ENCODE data around the gene MAFB. TPM values are rescaled to one million over a fixed set of nuclear protein-coding genes. Genes with fewer than 3 reads are reported as not detected.
A peak's percentile ranks its signal among the peaks of the same experiment; 100 is the strongest.
"Not testable (repeated sequence)": the region's sequence is repeated elsewhere in the genome, so short reads cannot be mapped to it uniquely, and the experiment has no call there.

The MAFB gene
- total RNA-seq (2021; ENCODE audit: unreplicated experiment): 0.22 TPM
- polyA plus RNA-seq (2012): 0.06 and 0.17 TPM in 2 replicates
- Bru-seq, nascent RNA: percentile 29 among the genes with signal in this experiment
- BruChase-seq, experiment 1, labeled RNA remaining after a 6-hour chase: percentile 47 among the genes with signal in this experiment
- BruChase-seq, experiment 2, labeled RNA remaining after a 2-hour chase: percentile 53 among the genes with signal in this experiment
- long read RNA-seq, partial matches to known transcripts: 0 of 1 reads
- long read RNA-seq, other reads (novel, unspliced or antisense): 0 of 1 reads

GRCh38 chr20:40689100-40689942 lies at the start of gene MAFB:
Gene MAFB (minus strand): TSS chr20:40689236. CDS start chr20:40688850, 386 bp downstream.
- Histone ChIP-seq H2AFZ (ENCODE audit: low read depth, low read length, poor library complexity, severe bottlenecking) (peak within 1 kb of the TSS; percentile 92), H3K27ac (ENCODE audit: low read depth, low read length) (peak within 1 kb of the TSS; percentile 26; the same call in 1 of the 2 replicates), H4K20me1 (ENCODE audit: insufficient read depth) (no peaks in the 10 kb centered on the region), H3K9ac (ENCODE audit: low read length) (0 out of 2 replicates have a peak within 1 kb of the TSS, but pooled peaks have one; percentile 20), H3K9me2 (ENCODE audit: insufficient read depth) (no peaks in the 10 kb centered on the region), H3K4me1 (ENCODE audit: control insufficient read depth in 1 of 2, insufficient read depth in 2 of 2, low read length in 2 of 2) (peaks cover 3 to 17% of the 10 kb centered on the region in 2 experiments; a peak in 3 of 4 replicates), H3K9me3 (ENCODE audit: control insufficient read depth in 1 of 2, insufficient read depth in 1 of 2, low read depth in 1 of 2, low read length in 2 of 2) (no peaks in the 10 kb centered on the region), H3K27me3 (ENCODE audit: insufficient read depth, low read length) (peaks cover 22% of the 10 kb centered on the region), H3K4me3 (replicated peaks in 1 of 2; ENCODE audit: low read depth in 1 of 2, low read length in 2 of 2) (peak within 1 kb of the TSS; percentile 50 to 60), H3K4me2 (ENCODE audit: low read length) (peak within 1 kb of the TSS; percentile 99), H3K79me2 (ENCODE audit: insufficient read depth, low read length) (no peaks in the 10 kb centered on the region), H3K36me3 (ENCODE audit: control insufficient read depth in 1 of 2, insufficient read depth in 2 of 2, low read length in 2 of 2) (no peaks in the 10 kb centered on the region)
- ChIA-PET RAD21 (ENCODE audit: low non-redundant PET in 1 of 2, low total read pairs in 2 of 2, uncharacterized antibody in 2 of 2, unreplicated experiment in 2 of 2) (interaction anchor here (0.6 to 0.8 kb wide), 3 partner anchors 21 to 140 kb away, joined by 3 read pairs; no protein-coding TSS in a partner anchor), CTCF (interaction anchor here (0.7 to 1.6 kb wide), 9 partner anchors 8 to 1578 kb away, joined by 3 to 7 read pairs (median 4); no protein-coding TSS in a partner anchor), POLR2A (no interaction called here)
- DNase-seq (ENCODE audit: low read depth, low spot score): no peak
- intact Hi-C loops (cut with micrococcal nuclease): loop anchor here (1.0 kb wide), 1 partner anchor 423 kb away; no protein-coding TSS in a partner anchor
- ATAC-seq: peak; percentile 85
- TF ChIP-seq CBX3 (IDR thresholded peaks at IDR 0.05; ENCODE audit: low read depth) (no peak), TCF7L2 (IDR thresholded peaks at IDR 0.05; ENCODE audit: borderline replicate concordance, extremely low read depth, insufficient read depth, insufficient read length) (peak; percentile 74), ELF1 (IDR thresholded peaks at IDR 0.05; ENCODE audit: borderline replicate concordance, low read depth) (no peak), ZFX (IDR thresholded peaks at IDR 0.05) (peak; percentile 17; the same call in 1 of the 2 replicates), EGR1 (IDR thresholded peaks at IDR 0.05; ENCODE audit: low read depth) (0 out of 2 replicates have a peak, but pooled peaks have one; percentile 39), YY1 (IDR thresholded peaks at IDR 0.05; ENCODE audit: extremely low read depth, insufficient replicate concordance, low read depth, low read length) (no peak), POLR2A (IDR thresholded peaks at IDR 0.05; ENCODE audit: borderline replicate concordance, extremely low read depth, insufficient read depth, insufficient read length) (no peak)
- BruUV-seq (replicated peaks): no TSS peak

GRCh38 chr20:40736468-40736867 lies 47.4 kb upstream of the MAFB start:
- H4K20me1 ChIP-seq (ENCODE audit: insufficient read depth); intact Hi-C loops (cut with micrococcal nuclease); CTCF ChIA-PET; H3K9me2 ChIP-seq (ENCODE audit: insufficient read depth); ATAC-seq; H3K4me3 ChIP-seq (replicated peaks in 1 of 2; ENCODE audit: low read depth in 1 of 2, low read length in 2 of 2); H3K9ac ChIP-seq (ENCODE audit: low read length); H3K4me2 ChIP-seq (ENCODE audit: low read length); H2AFZ ChIP-seq (ENCODE audit: low read depth, low read length, poor library complexity, severe bottlenecking); RAD21 ChIA-PET (ENCODE audit: low non-redundant PET in 1 of 2, low total read pairs in 2 of 2, uncharacterized antibody in 2 of 2, unreplicated experiment in 2 of 2); H3K9me3 ChIP-seq (ENCODE audit: control insufficient read depth in 1 of 2, insufficient read depth in 1 of 2, low read depth in 1 of 2, low read length in 2 of 2); H3K27me3 ChIP-seq (ENCODE audit: insufficient read depth, low read length); H3K79me2 ChIP-seq (ENCODE audit: insufficient read depth, low read length); H3K36me3 ChIP-seq (ENCODE audit: control insufficient read depth in 1 of 2, insufficient read depth in 2 of 2, low read length in 2 of 2); H3K27ac ChIP-seq (ENCODE audit: low read depth, low read length); H3K4me1 ChIP-seq (ENCODE audit: control insufficient read depth in 1 of 2, insufficient read depth in 2 of 2, low read length in 2 of 2); DNase-seq (ENCODE audit: low read depth, low spot score); BruUV-seq (replicated peaks); POLR2A ChIA-PET: not testable (repeated sequence)
